ENCODE results near the gene ZNF805.
"Not testable (repeated sequence)": the region's sequence is repeated elsewhere in the genome, so short reads cannot be mapped to it uniquely, and the experiment has no call there.

Gene ZNF805

DNA sequence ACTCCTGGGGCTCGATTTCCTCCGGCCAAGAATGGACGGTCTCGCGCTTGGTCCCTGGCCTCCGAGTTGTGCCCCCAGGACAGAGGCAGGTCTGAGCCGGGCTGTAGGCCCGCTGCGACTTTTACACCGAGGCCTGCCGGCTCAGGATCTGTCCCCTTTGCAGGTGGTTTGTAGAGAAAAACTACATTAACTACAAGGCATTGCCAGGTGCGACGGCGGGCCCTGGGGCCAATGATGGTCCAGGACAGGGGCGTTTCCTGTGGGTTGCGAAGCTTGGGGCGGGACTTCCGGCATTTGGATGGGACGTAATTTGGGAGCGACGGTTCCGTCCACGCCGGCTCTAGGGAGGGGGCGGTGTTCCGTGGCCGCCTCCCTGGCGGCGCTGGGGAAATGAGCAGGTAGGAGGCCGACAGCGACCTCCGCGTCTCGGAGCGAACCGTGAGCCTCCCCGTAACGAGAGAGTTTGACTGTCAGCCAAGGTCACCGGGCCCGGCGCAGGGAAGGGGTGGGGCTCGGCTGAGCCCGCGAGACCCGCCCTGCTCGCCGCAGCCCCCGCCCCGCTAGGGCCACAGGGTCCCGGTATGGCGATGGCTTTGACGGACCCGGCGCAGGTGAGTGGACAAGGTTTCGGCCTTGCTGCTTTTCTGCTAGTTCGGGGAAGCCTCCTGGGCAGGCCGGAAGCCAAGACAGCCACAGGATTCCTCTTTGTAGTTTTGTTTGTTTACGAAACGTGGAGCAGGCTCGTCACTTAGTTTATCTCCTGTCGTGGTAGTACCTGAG lies at the start of gene ZNF805:
Gene ZNF805, plus strand, starts transcription at position 322 of the 780 bp plus-strand sequence. Its CDS starts 260 bp downstream, at position 582.
- DNase-seq, result peak; percentile 95 to 97

DNA sequence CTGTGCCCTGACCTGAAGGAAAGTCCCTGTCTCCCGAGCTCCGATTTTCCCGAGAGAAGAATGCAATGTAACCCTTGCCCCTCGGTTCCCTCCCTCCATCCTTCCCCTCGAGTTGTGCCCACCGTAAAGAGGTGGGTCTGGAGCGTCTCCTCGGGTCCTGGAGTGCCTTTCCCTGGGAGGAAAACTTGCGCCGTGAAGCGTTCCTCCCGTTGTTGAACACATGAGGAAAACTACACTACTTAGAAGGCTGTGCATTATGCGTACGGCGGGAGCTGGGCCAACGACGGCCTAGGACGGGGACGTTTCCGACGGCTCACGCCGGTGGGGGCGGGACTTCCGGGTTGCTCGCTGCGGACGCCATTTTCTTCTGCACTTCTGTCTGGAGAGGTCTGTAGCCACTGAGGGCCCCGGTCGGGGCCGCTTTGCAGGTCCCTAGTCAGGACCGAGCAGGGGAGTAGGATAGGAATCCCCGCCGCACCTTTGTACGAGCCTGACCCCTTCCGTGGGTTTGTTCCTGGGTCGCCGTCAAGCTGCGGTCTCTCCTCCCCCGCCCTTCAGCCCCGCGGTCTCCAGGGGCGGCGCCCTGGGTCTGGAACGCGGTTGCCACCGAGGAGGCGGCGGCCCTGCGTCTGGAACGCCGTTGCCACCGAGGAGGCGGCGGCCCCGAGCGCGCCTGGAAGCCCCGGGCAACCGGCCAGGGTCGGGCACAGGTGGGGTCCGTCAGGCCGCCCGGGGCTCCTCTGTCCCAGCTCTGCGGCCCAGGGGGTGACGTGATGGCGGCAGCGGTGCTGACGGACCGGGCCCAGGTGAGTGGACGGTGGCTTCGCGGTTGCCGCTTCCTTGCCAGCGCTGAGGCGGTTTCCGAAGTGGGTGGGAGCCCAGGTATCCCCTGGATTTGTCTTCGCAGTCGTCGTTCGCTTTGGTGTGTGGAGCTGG lies 49.0 kb upstream of the ZNF805 start, which contains the start of gene ZNF264:
Gene ZNF264, plus strand, starts transcription at position 360 of the 936 bp plus-strand sequence. Its CDS starts 414 bp downstream, at position 774.
- DNase-seq, result peak; percentile 86

DNA sequence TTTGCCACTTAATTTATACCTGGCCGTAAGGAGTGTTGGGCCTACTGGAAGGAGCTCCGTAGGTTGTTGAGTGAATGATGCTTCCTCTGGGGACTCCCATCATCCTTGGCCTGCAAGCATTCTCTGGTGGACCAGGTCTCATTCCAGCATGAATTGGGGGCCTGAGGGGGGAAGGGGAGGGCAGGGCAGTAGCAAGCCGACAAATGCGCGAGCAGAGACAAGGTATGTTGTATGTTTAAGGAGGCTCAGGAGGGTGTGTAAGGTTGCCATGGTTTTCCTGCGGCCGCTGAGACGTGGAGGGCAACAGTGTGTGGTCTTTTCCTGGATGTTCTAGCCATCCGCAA lies 48.4 kb upstream of the ZNF805 start:
- no peak for DNase-seq

DNA sequence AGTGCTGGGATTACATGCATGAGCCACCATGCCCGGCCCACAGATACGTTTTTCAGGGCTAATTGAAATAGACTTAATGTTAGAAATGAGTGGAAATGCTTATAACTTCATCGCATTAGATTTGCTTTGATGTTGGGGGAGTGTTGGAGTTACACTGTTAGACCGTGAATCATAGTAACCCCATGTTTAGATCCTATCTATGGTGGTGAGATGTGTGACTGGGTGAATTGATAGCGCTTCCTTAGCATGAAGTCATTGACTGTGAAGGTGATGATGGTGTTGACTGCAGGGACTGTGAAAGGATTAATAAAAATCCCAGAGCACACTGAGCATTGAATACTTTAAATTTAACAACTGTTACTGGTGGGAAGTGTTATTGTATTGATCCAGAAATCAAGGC lies 47.4 kb upstream of the ZNF805 start:
- DNase-seq, result no peak

DNA sequence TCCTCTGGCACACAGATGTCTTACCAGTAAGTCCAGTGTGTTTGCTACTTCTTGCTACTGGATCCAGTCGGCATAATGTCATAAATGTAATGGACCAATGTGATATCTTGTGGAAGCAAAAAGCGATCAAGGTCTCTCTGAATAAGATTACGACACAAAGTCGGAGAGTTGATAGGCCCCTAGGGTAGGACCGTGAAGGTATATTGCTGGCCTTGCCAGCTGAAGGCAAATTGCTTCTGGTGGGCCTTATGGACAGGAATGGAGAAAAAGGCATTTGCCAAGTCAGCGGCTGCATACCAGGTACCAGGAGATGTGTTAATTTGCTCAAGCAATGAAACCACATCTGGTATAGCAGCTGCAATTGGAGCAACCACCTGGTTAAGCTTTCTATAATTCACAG lies 42.6 kb upstream of the ZNF805 start:
- not testable (repeated sequence) for DNase-seq

DNA sequence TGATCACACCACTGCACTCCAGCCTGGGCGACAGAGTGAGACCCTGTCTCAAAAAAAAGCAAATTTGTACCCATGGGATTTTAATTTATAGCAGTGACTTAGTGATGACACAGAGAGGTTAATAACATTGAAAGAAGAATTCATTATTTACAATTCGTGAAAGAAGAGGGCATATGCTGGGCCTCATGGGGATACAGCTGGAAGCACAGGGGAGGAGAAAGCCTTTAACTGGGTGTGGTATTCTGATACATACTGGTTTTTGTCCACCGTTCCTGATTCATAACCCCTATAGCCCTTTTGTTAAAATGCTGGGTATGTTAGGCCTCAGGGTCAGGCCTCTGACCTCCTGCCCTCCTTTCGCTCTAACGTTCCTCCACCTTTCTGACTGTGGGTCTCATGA lies 38.3 kb upstream of the ZNF805 start:
- DNase-seq, result no peak

DNA sequence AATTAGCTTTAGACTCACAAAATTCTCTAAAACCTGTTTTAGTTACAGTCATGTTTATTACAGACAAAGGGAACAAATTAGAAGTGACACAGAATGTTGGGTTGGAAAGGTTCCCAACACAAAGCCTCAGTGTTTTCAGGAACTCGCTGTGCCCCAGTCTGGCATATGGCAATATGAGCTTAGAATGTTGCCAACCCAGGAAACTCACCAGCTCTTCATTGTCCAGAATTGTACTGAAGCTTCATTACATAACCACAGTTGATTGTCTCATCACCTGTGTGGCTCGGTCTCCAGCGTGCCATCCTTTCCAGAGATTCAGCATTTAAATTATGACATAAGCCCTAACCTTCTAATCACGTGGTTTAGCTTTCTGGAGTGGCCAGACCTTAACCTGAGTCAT lies 30.1 kb upstream of the ZNF805 start:
- no peak for DNase-seq

DNA sequence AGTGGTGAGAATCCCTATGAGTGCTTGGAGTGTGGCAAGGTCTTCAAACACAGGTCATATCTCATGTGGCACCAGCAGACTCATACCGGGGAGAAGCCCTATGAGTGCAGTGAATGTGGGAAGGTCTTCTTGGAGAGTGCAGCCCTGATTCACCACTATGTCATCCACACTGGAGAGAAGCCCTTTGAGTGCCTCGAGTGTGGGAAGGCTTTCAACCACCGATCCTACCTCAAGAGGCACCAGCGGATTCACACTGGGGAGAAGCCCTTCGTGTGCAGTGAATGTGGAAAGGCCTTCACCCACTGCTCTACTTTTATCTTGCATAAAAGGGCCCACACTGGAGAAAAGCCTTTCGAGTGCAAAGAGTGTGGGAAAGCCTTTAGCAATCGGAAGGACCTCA lies 28.3 kb upstream of the ZNF805 start:
- DNase-seq, result no peak

DNA sequence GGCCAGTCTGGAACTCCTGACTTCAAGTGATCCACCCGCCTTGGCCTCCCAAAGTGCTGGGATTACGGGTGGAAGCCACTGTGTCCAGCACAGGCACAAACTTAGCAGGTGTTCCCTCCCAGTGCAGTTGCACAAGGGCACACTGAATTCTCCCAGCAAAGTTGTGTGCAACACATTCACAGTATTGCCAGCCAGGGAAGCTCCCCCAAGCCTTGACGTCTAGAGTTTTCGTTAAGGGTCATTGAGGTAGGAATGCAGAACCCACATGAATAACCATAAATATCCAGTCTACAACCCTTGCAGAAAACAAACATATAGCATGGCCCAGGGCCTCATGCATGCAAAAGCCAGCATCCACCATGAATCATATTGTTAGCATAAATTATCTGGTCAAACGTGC lies 12.9 kb upstream of the ZNF805 start:
- DNase-seq, result no peak

DNA sequence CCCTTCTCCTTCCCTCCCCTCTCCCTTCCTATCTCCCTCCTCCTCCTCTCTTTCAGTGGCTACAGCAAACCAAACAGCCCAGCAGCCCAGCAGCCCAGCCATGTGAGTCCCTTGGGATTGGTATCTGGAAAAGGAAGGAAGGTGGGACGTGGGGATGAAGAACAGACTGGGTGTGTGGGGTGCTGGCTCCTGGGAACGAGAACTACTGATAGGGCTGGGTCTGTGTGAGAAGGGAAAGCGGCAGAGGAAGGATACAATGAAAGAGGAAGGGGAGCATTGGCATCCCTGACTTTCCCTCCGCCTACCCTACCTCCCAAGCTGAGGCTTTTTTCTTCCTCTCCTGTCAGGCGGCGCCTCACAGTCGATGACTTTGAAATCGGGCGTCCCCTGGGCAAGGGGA lies 8.7 kb upstream of the ZNF805 start:
- no peak for DNase-seq

DNA sequence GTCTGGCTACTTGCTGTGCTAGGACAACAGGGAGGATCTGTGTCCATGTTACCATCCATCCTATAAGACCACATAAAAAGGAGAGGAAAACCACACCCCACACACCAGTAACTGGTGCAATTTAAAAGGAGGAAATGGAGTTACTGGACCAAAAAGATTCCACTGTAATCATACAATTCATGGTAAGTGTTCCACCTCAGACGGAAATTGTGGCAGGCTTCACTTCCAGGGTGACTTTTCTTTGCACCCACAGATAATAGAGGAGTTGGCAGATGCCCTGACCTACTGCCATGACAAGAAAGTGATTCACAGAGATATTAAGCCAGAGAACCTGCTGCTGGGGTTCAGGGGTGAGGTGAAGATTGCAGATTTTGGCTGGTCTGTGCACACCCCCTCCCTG lies 7.2 kb upstream of the ZNF805 start:
- DNase-seq, result no peak

DNA sequence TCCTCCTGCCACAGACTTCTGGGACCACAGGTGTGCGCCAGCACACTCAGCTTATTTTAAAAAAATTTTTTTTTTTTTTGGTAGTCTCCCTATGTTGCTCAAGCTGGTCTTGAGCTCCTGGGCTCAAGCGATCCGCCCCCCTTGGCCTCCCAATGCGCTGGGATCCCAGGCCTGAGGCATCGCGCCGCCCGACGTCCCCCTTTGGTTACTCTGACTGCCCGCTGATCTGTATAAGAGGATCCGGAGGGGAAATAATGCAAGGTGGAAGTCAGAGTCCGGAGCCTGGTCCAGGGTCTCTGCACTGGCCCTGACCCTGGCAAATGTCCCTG lies 486 bp upstream of the ZNF805 start:
- no peak for DNase-seq

DNA sequence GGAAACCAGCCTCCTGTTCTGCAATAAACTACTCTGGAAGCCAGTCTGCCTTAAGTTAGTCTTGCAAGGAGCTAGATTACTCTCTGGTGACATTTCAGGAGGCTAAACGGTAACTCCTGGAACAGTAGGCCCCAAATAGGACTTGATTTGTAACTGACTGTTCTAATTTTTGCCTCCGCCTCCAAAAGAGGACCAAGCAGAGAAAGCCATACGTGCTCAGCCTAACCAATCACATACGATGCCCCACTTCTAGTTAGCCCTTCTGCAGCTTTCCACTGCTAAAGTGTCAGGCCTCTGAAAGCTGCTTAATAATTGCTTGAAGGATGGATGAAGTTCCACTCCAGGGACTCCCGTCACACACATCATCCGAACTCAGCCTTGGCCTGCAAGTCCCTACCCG lies 744 bp downstream of the ZNF805 start:
- no peak for DNase-seq

DNA sequence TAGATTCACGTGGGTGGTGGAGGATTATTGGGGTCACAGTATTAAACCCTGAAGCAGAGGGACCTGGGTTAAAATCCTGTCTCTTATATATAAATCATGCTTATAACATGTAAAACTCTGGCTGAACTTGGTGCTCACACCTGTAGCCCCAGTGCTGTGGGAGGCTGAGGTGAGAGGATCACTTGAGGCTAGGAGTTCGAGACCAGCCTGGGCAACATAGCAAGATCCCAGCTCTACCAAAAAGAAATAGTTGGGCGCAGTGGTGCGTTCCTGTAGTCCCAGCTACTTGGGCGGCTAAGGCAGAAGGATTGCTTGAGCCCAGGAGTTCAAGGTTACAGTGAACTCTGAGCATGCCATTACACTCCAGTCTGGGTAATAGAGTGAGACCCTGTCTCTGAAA lies 2.4 kb downstream of the ZNF805 start:
- DNase-seq, result no peak

DNA sequence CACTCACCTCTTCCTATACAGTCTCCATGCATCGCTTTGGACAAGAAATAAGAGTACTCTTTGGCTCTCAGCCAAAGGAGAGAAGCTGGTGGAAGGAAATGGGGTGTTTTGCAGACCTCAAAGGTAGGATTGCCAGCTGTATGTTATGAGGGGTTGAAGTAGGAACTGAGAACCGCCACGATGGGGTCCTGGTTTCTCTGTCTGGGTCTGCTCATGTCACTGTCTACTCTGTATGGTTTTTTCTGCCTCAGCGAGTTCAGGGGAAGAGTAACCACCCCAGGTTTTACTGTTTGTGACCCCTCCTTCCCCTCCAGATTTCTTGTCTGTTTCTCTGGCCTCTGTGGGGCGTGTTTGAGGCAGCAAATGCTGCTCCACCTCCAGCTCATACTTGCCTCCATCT lies 4.1 kb downstream of the ZNF805 start:
- no peak for DNase-seq

DNA sequence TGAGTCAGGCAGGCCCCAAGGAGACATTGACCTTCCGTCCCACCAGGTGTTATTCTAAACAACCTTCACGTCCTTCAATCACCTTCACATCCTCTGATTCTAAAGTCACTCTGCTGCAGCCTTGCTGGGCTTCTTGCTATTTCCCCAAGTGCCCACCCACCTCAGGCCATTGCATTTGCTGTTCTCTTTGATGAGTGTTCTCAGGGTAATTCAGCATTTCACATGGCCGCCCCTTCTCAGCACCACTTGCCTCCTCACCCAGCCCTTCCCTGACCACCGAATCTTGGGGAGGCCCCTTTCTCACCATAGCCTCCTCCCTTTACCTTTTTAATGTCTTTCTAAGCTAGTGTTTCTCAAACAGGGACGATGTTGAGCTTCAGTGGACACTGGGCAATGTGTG lies 4.6 kb downstream of the ZNF805 start:
- DNase-seq, result no peak

DNA sequence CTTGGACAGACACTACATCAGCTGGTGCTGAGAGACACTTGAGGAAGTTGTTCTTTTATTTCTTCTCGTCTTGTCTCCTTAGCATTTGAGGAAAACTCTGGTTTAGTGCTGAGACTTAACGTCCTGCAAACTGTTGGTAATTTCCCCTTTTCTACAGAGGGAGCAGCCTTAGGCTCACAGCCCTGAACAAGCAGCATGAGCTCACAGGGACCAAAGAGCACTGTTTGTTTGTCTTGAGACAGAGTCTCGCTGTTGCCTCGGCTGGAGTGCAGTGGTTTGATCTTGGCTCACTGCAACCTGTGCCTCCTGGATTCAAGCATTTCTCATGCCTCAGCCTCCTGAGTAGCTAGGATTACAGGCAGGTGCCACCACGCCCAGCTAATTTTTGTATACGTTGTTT lies 5.5 kb downstream of the ZNF805 start:
- DNase-seq, result no peak

DNA sequence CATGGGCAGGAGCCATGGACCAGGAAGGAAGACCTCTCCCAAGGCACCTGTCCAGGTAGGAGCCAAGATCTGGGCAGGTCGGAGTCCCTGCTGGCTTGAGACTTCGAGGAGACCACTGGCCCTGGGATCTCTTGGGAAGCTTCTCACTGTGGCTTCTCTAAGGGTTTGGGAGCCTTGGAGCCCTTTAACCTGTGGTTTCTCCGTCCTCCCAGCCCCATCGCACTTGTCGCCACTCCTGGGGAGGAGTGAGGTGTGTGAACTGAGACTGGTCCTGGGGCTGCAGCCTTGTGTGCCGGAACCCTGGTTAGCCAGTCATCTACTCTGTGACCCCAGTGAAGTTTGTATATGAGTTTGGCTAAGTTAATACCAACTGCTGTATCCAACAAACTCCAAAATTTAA lies 8.2 kb downstream of the ZNF805 start:
- DNase-seq, result no peak

DNA sequence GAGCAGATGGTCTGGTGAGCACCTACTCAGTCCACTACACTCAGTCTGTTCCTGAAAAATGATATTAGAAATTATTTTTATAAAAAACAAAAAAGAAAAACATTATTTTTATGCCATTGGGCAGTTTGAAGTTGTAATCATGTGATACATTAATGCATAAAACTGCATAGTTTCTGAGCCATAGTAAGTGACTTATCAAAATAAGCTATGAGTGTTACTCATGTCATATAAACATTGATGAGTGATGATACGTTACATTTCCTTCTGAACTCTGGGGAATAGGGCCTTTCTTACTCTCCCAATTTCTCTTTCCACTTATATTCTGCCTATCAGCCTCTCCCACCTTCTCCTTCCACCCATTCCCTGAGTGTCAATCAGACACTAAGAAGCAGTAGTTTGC lies 8.9 kb downstream of the ZNF805 start:
- no peak for DNase-seq

DNA sequence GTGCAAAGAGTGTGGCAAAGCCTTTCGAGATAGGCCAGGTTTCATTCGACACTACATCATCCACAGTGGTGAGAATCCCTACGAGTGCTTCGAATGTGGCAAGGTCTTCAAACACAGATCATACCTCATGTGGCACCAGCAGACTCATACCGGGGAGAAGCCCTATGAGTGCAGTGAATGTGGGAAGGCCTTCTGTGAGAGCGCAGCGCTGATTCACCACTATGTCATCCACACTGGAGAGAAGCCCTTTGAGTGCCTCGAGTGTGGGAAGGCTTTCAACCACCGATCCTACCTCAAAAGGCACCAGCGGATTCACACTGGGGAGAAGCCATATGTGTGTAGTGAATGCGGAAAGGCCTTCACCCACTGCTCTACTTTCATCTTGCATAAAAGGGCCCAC lies 13.3 kb downstream of the ZNF805 start:
- not testable (repeated sequence) for DNase-seq

DNA sequence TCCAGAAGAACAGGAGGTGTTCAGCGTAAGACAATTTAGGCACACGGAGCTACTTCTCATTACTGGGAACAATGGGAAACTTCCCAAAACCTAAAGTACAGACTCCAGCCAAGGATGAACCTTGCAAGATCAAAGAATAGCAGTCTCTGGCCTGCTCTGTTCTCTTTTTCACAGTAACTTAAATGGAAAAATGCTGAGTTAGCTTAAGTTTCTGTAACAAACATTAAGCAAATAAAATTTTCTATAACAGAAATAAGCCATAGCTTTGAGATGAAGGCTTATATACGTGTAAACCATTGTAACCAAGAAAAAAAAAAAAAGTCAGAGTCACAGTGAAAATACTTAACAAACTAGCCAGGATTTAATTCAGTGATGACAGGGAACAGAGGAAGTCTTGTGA lies 21.6 kb downstream of the ZNF805 start:
- no peak for DNase-seq

DNA sequence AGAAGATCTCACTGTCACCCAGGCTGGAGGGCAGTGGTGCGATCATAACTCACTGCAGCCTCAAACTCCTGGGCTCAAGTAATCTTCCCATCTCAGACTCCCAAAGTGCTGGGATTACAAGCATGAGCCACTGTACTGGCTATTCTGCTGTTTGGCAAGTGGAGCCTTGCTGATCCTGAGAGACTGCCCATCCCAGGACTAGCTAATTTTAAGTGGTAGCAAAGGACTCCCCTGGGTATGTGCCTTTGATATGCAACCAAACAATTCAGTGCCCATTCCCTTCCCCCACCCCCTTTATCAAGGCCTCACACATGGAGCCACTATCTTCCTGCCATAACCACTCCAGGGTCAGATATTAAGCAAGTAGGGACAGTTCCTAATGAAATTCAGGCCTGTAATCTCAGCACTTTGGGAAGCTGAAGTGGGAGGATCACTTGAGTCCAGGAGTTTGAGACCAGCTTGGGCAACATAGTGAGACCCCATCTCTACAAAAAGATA lies 22.9 kb downstream of the ZNF805 start:
- no peak for DNase-seq

DNA sequence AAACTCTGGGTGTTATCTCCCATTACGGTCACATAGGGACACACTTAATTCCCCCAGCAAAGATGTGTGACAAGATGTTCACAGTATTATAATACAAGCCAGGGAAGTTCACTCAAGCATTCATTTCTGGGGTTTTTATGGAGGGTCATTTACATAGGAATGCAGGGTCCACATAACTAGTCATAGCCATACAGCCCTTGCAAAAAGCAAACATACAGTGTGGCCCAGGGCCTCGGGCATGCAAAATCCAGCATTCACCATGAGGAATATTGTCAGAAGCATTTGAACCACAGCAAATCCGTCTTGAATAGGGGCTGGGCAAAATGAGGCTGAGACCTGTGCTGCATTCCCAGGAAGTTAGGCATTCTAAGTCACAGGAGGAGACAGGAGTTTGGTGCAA lies 26.9 kb downstream of the ZNF805 start:
- no peak for DNase-seq

Data from activated CD4-positive, alpha-beta T cell treated with anti-CD3 and anti-CD28 coated beads, Interleukin-2, amount 50 U/mL, for 4 hours (primary cell).